ENCODE data around the gene PAK2. TPM values are rescaled to one million over a fixed set of nuclear protein-coding genes. Genes with fewer than 3 reads are reported as not detected.

The PAK2 gene
- total and polyA plus RNA-seq, 2 of the 4 experiments (the other 2 are of a cell fraction), result 31.8 to 36.0 TPM

GRCh38 chr3:196721097-196721496 is 18.6 kb upstream of the PAK2 start:
- POLR2A ChIA-PET (ENCODE audit: unreplicated experiment), result no interaction called here

More at GRCh38 chr3:196721097-196721496, 18.6 kb upstream of the PAK2 start:
- no peak overlapping the region for H2BK120ac ChIP-seq (ENCODE audit: low read depth, low read length)
- no peak overlapping the region for H3K27ac ChIP-seq (ENCODE audit: insufficient read depth, low read length)
- H3K27me3 ChIP-seq (ENCODE audit: control insufficient read depth, insufficient read depth, low read length), result no peaks in the 10 kb centered on the region
- no peak overlapping the region for H2BK20ac ChIP-seq (ENCODE audit: low read depth, low read length)
- H3K4me3 ChIP-seq (ENCODE audit: insufficient read depth, low read depth, low read length), result no peak overlapping the region
- H2BK15ac ChIP-seq (ENCODE audit: low read depth, low read length), result no peak overlapping the region
- H2AFZ ChIP-seq (replicated peaks; ENCODE audit: low read length, poor library complexity), result no peak overlapping the region
- CTCF ChIA-PET, result no interaction called here
- peaks cover 5 to 6% of the 10 kb centered on the region in 2 experiments; a peak in 1 of 4 replicates for H3K79me1 ChIP-seq (ENCODE audit: low read depth in 1 of 2, low read length in 2 of 2)
- H3K36me3 ChIP-seq (ENCODE audit: control insufficient read depth, insufficient read depth, low read length), result 0 out of 2 replicates have a peak, but pooled peaks cover 2% of the 10 kb centered on the region
- WGBS, 2 experiments (ENCODE audit: extremely low coverage in 2 of 2, insufficient read length in 1 of 2), result no CpG with 5 or more reads among the region's 2 CpGs
- no peak overlapping the region for H3K9ac ChIP-seq (ENCODE audit: low read depth, low read length)
- no peaks in the 10 kb centered on the region for H4K20me1 ChIP-seq (ENCODE audit: insufficient read depth, low read length)
- H4K8ac ChIP-seq (ENCODE audit: low read depth in 2 of 2, low read length in 2 of 2), result no peak overlapping the region
- no peak overlapping the region for H3K4me2 ChIP-seq (ENCODE audit: low read depth, low read length)
- intact Hi-C loops (cut with micrococcal nuclease), result no loop called here
- H3K4ac ChIP-seq (ENCODE audit: low read depth, low read length), result no peak overlapping the region
- no peaks in the 10 kb centered on the region for H3K9me1 ChIP-seq (ENCODE audit: insufficient read depth, low read length)
- DNase-seq (no peak), ATAC-seq (ENCODE audit: low read depth) (no peak)
- H4K5ac ChIP-seq (ENCODE audit: low read depth, low read length), result no peak overlapping the region
- H3K56ac ChIP-seq (ENCODE audit: extremely low read depth, insufficient read depth, low read length), result no peak overlapping the region
- H2AK9ac ChIP-seq (replicated peaks; ENCODE audit: low read depth, low read length, poor library complexity), result no peak overlapping the region
- H4K91ac ChIP-seq (ENCODE audit: insufficient read depth, low read depth, low read length), result no peak overlapping the region
- TF ChIP-seq CHD1 (IDR thresholded peaks at IDR 0.05; ENCODE audit: low read depth, low read length) (no peak), BHLHE40 (IDR thresholded peaks at IDR 0.05; ENCODE audit: low read depth, low read length) (no peak), MAZ (IDR thresholded peaks at IDR 0.05; ENCODE audit: borderline replicate concordance, low read depth, low read length) (no peak), SMC3 (IDR thresholded peaks at IDR 0.05; ENCODE audit: low read depth, low read length) (no peak), RCOR1 (IDR thresholded peaks at IDR 0.05; ENCODE audit: insufficient replicate concordance, low read length) (no peak)
- no peaks in the 10 kb centered on the region for H3K9me3 ChIP-seq (ENCODE audit: control insufficient read depth, insufficient read depth, low read length)
- H3K14ac ChIP-seq (replicated peaks; ENCODE audit: low read depth, low read length), result no peak overlapping the region
- H2AK5ac ChIP-seq (ENCODE audit: low read depth, low read length), result no peak overlapping the region
- H3K23ac ChIP-seq (ENCODE audit: low read depth, low read length), result no peak overlapping the region
- H2BK5ac ChIP-seq (ENCODE audit: low read depth, low read length, poor library complexity, severe bottlenecking), result no peak overlapping the region
- no peaks in the 10 kb centered on the region for H3K4me1 ChIP-seq (ENCODE audit: control insufficient read depth, insufficient read depth, low read length)
- no TSS peak for BruUV-seq (replicated peaks)
- in situ Hi-C loops (cut with MboI; ENCODE audit: low sequenced_read_pairs), result no loop called here
- no peak overlapping the region for H3K18ac ChIP-seq (ENCODE audit: low read depth, low read length)
- dilution Hi-C loops (cut with HindIII; ENCODE audit: low sequenced_read_pairs, unreplicated experiment), result no loop called here
